NB4 (cell line): ENCODE measurements around the gene LPP.

Experiments used
- DNase-seq: peaks from one replicate; pipeline ENCODE4 v3.0.0; 2010; ENCODE audit warnings: low read depth
- H3K4me3 ChIP-seq: one replicate; pipeline ENCODE4 v1.5.1; 2011; ENCODE audit warnings: mild to moderate bottlenecking, low read depth, low read length, moderate library complexity
- MYC ChIP-seq: IDR thresholded peaks from 2 replicates; pipeline ENCODE4 v1.6.1; 2011; ENCODE audit warnings: low read depth, low read length
- POLR2A ChIP-seq: IDR thresholded peaks from 2 replicates; pipeline ENCODE4 v1.6.1; 2011; ENCODE audit warnings: mild to moderate bottlenecking; ENCODE audit not compliant: insufficient read length; ENCODE audit errors: extremely low read depth
- TF ChIP-seq, protein P1 (sequence below): IDR thresholded peaks from 2 replicates; pipeline ENCODE4 v1.6.1; 2011; ENCODE audit warnings: low read depth, low read length
- TF ChIP-seq, protein P2 (sequence below): IDR thresholded peaks from one replicate; pipeline ENCODE4 v1.5.1; 2012; ENCODE audit warnings: low read depth, low read length

Gene LPP

DNA sequence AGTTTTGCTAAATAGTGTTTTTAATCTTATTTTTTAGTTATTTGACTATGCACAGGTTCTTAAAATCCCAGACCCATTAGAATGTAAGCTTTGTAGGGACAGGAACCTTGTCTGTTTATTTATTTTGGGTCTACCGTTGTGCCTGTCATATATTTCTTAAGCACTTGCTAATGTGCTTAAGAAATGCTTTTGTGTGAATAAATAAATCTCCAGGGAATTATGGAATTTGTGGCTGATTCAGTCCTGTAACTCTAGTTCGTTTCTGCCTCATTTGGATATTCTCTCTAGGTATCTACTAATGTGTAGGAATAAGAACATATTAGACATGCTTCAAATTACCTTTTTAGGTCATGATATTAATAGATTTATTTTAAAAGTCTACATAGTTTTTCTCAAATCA is 161.6 kb downstream of the LPP start:
- DNase-seq = no peak
- TF ChIP-seq, protein P1, sequence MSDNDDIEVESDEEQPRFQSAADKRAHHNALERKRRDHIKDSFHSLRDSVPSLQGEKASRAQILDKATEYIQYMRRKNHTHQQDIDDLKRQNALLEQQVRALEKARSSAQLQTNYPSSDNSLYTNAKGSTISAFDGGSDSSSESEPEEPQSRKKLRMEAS = no peak
- no peak for TF ChIP-seq MYC
- no peak for TF ChIP-seq POLR2A
- TF ChIP-seq, protein P2, sequence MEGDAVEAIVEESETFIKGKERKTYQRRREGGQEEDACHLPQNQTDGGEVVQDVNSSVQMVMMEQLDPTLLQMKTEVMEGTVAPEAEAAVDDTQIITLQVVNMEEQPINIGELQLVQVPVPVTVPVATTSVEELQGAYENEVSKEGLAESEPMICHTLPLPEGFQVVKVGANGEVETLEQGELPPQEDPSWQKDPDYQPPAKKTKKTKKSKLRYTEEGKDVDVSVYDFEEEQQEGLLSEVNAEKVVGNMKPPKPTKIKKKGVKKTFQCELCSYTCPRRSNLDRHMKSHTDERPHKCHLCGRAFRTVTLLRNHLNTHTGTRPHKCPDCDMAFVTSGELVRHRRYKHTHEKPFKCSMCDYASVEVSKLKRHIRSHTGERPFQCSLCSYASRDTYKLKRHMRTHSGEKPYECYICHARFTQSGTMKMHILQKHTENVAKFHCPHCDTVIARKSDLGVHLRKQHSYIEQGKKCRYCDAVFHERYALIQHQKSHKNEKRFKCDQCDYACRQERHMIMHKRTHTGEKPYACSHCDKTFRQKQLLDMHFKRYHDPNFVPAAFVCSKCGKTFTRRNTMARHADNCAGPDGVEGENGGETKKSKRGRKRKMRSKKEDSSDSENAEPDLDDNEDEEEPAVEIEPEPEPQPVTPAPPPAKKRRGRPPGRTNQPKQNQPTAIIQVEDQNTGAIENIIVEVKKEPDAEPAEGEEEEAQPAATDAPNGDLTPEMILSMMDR = no peak
- no peak overlapping the region for H3K4me3 ChIP-seq

DNA sequence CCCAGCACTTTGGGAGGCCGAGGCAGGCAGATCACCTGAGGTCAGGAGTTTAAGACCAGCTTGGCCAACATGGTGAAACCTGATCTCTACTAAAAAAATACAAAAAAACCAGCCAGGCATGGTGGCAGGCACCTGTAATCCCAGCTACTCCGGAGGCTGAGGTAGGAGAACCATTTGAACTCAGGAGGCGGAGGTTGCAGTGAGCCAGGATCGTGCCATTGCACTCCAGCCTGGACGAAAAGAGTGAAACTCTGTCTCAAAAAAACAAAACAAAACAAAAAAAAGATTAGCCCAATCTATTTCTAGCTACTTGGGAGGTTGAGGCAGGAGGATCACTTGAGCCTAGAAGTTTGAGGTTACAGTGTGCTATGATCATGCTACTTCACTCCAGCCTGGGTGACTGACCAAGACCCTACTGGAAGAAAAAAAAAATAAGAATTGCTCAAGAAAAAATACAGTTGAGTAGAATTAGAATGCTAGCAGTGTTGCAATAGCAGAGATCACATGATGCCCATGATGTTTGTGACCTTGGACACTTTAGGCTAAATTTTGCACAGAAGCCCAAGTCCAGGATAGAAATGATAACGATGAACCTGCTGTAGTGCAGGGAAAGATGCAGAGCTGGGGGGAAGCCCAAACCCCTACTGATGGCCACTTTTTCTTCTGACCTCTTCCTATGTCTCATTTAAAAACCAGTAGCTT is 162.2 kb downstream of the LPP start:
- no peak overlapping the region for H3K4me3 ChIP-seq
- peak; percentile 3 for DNase-seq
- TF ChIP-seq, protein P1 = no peak
- TF ChIP-seq, protein P2 = no peak
- TF ChIP-seq POLR2A = no peak
- no peak for TF ChIP-seq MYC

DNA sequence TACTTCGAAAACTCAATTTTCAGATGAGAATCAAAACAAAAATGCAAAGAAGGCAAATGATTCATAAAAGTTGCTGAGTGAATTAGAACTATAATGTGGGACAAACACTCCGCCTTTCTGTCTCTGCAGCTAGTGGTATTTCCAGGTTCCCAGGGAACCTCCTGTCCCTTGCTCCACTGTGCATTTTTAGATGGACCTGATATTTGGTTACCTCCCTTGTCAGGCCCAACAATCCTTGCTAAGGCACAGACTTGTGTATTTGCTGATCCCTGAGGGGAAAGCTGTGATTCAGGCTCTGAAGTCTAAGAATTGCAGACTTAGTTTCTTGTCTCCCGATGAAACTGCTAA is 162.7 kb downstream of the LPP start:
- no peak for DNase-seq
- TF ChIP-seq POLR2A = no peak
- TF ChIP-seq MYC = no peak
- TF ChIP-seq, protein P1 = no peak
- TF ChIP-seq, protein P2 = no peak
- no peak overlapping the region for H3K4me3 ChIP-seq

DNA sequence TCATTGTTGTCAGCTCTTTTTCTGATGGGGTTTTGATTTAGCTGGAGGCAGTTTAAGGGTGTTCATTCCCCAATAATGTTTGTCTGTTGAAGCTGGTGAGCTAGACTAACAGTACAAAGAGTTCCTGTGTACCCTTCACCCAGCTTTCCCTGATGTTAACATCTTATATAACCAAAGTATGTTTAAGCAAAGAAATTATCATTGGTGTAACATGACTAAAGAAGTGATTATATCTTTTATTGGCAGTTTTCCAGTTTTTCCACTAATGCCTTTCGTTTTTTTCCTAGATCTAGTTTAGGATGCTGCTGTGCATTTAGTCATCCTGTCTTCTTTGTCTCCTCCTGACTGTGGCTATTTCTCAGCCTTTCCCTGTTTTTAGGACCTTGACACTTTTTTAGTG is 165.6 kb downstream of the LPP start:
- TF ChIP-seq, protein P2 = no peak
- no peak for TF ChIP-seq POLR2A
- TF ChIP-seq, protein P1 = no peak
- no peak for TF ChIP-seq MYC
- DNase-seq = no peak
- no peak overlapping the region for H3K4me3 ChIP-seq

DNA sequence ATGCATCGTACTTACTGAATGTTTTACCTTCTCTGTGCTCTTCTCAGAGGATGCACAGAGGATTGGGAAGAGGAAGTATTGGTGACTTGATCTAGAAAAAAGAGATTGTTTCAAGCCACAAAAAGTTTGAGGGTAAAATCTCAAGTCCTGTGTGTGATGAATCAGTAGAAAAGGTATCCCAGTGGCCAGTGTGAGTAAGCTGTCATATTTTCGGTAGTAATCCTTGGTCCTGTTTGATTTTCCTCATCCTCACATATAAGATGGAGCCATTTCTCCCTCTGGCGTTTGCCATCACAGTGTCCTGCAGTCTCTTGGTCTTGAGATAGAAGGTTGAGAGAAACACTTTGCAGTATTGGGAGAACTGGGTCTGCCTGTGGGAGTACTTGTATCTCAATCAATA is 166.8 kb downstream of the LPP start:
- H3K4me3 ChIP-seq = no peak overlapping the region
- DNase-seq = no peak

More for the DNA sequence above, 166.8 kb downstream of the LPP start:
- no peak for TF ChIP-seq POLR2A
- TF ChIP-seq, protein P2 = no peak
- TF ChIP-seq, protein P1 = no peak
- TF ChIP-seq MYC = no peak
